H9 (cell line): ENCODE data around the gene PRCD. TPM values are rescaled to one million over a fixed set of nuclear protein-coding genes. Genes with fewer than 3 reads are reported as not detected.

Experiments
- DNase-seq: peaks from one replicate; pipeline ENCODE4 v3.0.0-alpha.2; 2017
- H2AFZ ChIP-seq: one replicate; pipeline ENCODE4 v1.6.1; 2013; ENCODE audit warnings: mild to moderate bottlenecking, low read length, control low read depth, moderate library complexity
- H2AK5ac ChIP-seq: 2 replicates; pipeline ENCODE4 v1.6.1; 2013; ENCODE audit warnings: low read length, control low read depth, mixed read lengths; ENCODE audit not compliant: insufficient read length
- H2BK120ac ChIP-seq: one replicate; pipeline ENCODE4 v1.6.1; 2013; ENCODE audit warnings: low read depth, mild to moderate bottlenecking, low read length, control low read depth, inconsistent platforms; ENCODE audit not compliant: poor library complexity, severe bottlenecking
- H2BK12ac ChIP-seq: 2 replicates; pipeline ENCODE4 v1.6.1; 2013; ENCODE audit warnings: low read length, control low read depth, mixed read lengths, low read depth; ENCODE audit not compliant: insufficient read length
- H2BK15ac ChIP-seq: 2 replicates; pipeline ENCODE4 v1.6.1; 2013; ENCODE audit warnings: low read depth, low read length, control low read depth
- H2BK20ac ChIP-seq: one replicate; pipeline ENCODE4 v1.6.1; 2013; ENCODE audit warnings: low read depth, mild to moderate bottlenecking, low read length, control low read depth, inconsistent platforms; ENCODE audit not compliant: poor library complexity, severe bottlenecking
- H2BK5ac ChIP-seq: 2 replicates; pipeline ENCODE4 v1.6.1; 2013; ENCODE audit warnings: low read length, control low read depth, mixed read lengths; ENCODE audit not compliant: insufficient read length
- H3K14ac ChIP-seq: 2 replicates; pipeline ENCODE4 v1.6.1; 2013; ENCODE audit warnings: low read length, control low read depth; ENCODE audit not compliant: insufficient read depth
- H3K18ac ChIP-seq: 2 replicates; pipeline ENCODE4 v1.6.1; 2013; ENCODE audit warnings: low read depth, mild to moderate bottlenecking, mixed read lengths, low read length, control low read depth; ENCODE audit not compliant: insufficient read length
- H3K23ac ChIP-seq: 2 replicates; pipeline ENCODE4 v1.6.1; 2013; ENCODE audit warnings: low read length, control low read depth, mixed read lengths, low read depth; ENCODE audit not compliant: insufficient read length
- H3K23me2 ChIP-seq: 2 replicates; pipeline ENCODE4 v1.6.1; 2013; ENCODE audit warnings: low read depth, mild to moderate bottlenecking, mixed read lengths, low read length, control low read depth; ENCODE audit not compliant: insufficient read length, poor library complexity, severe bottlenecking
- H3K27ac ChIP-seq: 2 replicates; pipeline ENCODE4 v1.5.1; 2013; ENCODE audit warnings: low read length, control low read depth, mixed read lengths, low read depth; ENCODE audit not compliant: insufficient read length
- H3K27me3 ChIP-seq: 2 replicates; pipeline ENCODE4 v1.6.1; 2013; ENCODE audit warnings: low read length, control low read depth, inconsistent platforms; ENCODE audit not compliant: insufficient read depth
- H3K4ac ChIP-seq: 2 replicates; pipeline ENCODE4 v1.6.1; 2013; ENCODE audit warnings: low read depth, mild to moderate bottlenecking, control low read depth, inconsistent platforms, low read length, moderate library complexity
- H3K4me1 ChIP-seq: 2 replicates; pipeline ENCODE4 v1.6.1; 2013; ENCODE audit warnings: low read length, control low read depth, inconsistent platforms; ENCODE audit not compliant: insufficient read depth
- H3K4me2 ChIP-seq: 2 replicates; pipeline ENCODE4 v1.6.1; 2013; ENCODE audit warnings: low read length, control low read depth, mixed read lengths; ENCODE audit not compliant: insufficient read length, insufficient read depth
- H3K56ac ChIP-seq: 2 replicates; pipeline ENCODE4 v1.6.1; 2013; ENCODE audit warnings: low read depth, mild to moderate bottlenecking, mixed read lengths, low read length, control low read depth; ENCODE audit not compliant: insufficient read length
- H3K79me1 ChIP-seq: 2 replicates; pipeline ENCODE4 v1.6.1; 2013; ENCODE audit warnings: low read depth, mild to moderate bottlenecking, moderate library complexity, low read length, control low read depth, inconsistent platforms; ENCODE audit not compliant: insufficient read depth, poor library complexity, severe bottlenecking
- H3K79me2 ChIP-seq: 2 replicates; pipeline ENCODE4 v1.6.1; 2013; ENCODE audit warnings: low read length, control low read depth, inconsistent platforms; ENCODE audit not compliant: insufficient read depth
- H3K9ac ChIP-seq: 2 replicates; pipeline ENCODE4 v1.6.1; 2013; ENCODE audit warnings: low read length, control low read depth, mixed read lengths; ENCODE audit not compliant: insufficient read length; ENCODE audit errors: extremely low read depth
- H3K9me3 ChIP-seq: one replicate; pipeline ENCODE4 v1.6.1; 2013; ENCODE audit warnings: low read depth, low read length, inconsistent platforms; ENCODE audit not compliant: control insufficient read depth
- H3T11ph ChIP-seq: one replicate; pipeline ENCODE4 v1.6.1; 2013; ENCODE audit warnings: mild to moderate bottlenecking, low read length, control low read depth, inconsistent platforms
- H4K20me1 ChIP-seq: one replicate; pipeline ENCODE4 v1.6.1; 2013; ENCODE audit not compliant: control insufficient read depth, insufficient read length, insufficient read depth
- H4K5ac ChIP-seq: 2 replicates; pipeline ENCODE4 v1.6.1; 2013; ENCODE audit warnings: low read depth, mild to moderate bottlenecking, mixed read lengths, low read length, control low read depth; ENCODE audit not compliant: insufficient read length
- H4K8ac ChIP-seq: replicated peaks from 2 replicates; pipeline ENCODE4 v1.6.1; 2013; ENCODE audit warnings: low read length, control low read depth, mixed read lengths, low read depth; ENCODE audit not compliant: insufficient read length
- H4K91ac ChIP-seq: 2 replicates; pipeline ENCODE4 v1.6.1; 2013; ENCODE audit warnings: low read depth, mild to moderate bottlenecking, moderate library complexity, mixed read lengths, low read length, control low read depth; ENCODE audit not compliant: insufficient read length
- H3K27ac Mint-ChIP-seq, 3 experiments: 2 replicates in 2 of 3; 3 replicates in 1 of 3; pipeline ENCODE4 v1.8.0; 2020 to 2021; ENCODE audit warnings: mixed read lengths in 3 of 3, mild to moderate bottlenecking in 1 of 3, moderate library complexity in 1 of 3
- H3K27me3 Mint-ChIP-seq: 2 replicates; pipeline ENCODE4 v1.8.0; 2021; ENCODE audit warnings: low read depth, mild to moderate bottlenecking, moderate library complexity, mixed read lengths
- H3K36me3 Mint-ChIP-seq, 3 experiments: 2 replicates in 2 of 3; 3 replicates in 1 of 3; pipeline ENCODE4 v1.8.0; 2020 to 2021; ENCODE audit warnings: low read depth in 3 of 3, mixed read lengths in 3 of 3; ENCODE audit not compliant: insufficient read depth in 1 of 3
- H3K4me1 Mint-ChIP-seq, 2 experiments: 2 replicates each; pipeline ENCODE4 v1.8.0; 2020; ENCODE audit warnings: mixed read lengths in 2 of 2
- H3K4me3 Mint-ChIP-seq, 2 experiments: 2 replicates in 1 of 2; 3 replicates in 1 of 2; pipeline ENCODE4 v1.8.0; 2020 to 2021; ENCODE audit warnings: mild to moderate bottlenecking in 2 of 2, mixed read lengths in 2 of 2, moderate library complexity in 1 of 2
- H3K9me3 Mint-ChIP-seq, 2 experiments: 2 replicates in 1 of 2; 3 replicates in 1 of 2; pipeline ENCODE4 v1.8.0; 2020; ENCODE audit warnings: mild to moderate bottlenecking in 2 of 2, mixed read lengths in 2 of 2, moderate library complexity in 1 of 2
- CTCF ChIP-seq: fragments of 200-600 bp; sonication (generic); conservative IDR thresholded peaks from 3 replicates; pipeline ENCODE4 v1.8.0; 2021; ENCODE audit warnings: antibody characterized with exemption, mild to moderate bottlenecking
- WGBS: extraction: QIAGEN DNeasy Blood & Tissue Kit; methylation state at CpG from one replicate; pipeline ENCODE4 v1.1.7; 2013; ENCODE audit warnings: missing lambda C conversion rate, low lambda C conversion rate, mixed read lengths; ENCODE audit not compliant: insufficient read length; ENCODE audit errors: extremely low coverage; 5-methylcytosine and 5-hydroxymethylcytosine counted together
- total RNA-seq: library from RNA; stranded (reverse); gene quantifications from 2 replicates; pipeline ENCODE4 v1.2.1, GENCODE V29; 2021

Gene PRCD
- total RNA-seq, 1 experiment from 2014 or later = 0.46 TPM

- no peaks in the 10 kb centered on the region for H3K79me1 ChIP-seq
- H3K27me3 Mint-ChIP-seq = peaks cover 67% of the 10 kb centered on the region
- H3K4me3 Mint-ChIP-seq = peak overlapping the region; percentile 67 to 73
- H3K4ac ChIP-seq = no peak overlapping the region
- no CpG with 5 or more reads among the region's 25 CpGs for WGBS
- no peak overlapping the region for H2AK5ac ChIP-seq
- peaks cover 11% of the 10 kb centered on the region for H3K23me2 ChIP-seq
- no peaks in the 10 kb centered on the region for H3K9me3 ChIP-seq
- no peak overlapping the region for H3K27ac ChIP-seq
- H3T11ph ChIP-seq = no peak overlapping the region
- no peak overlapping the region for H2BK120ac ChIP-seq
- H3K14ac ChIP-seq = peak overlapping the region; percentile 53; the same call in 1 of the 2 replicates
- H3K27ac Mint-ChIP-seq = peak overlapping the region in 1 of 3 experiments; percentile 74; a peak in 1 of 7 replicates
- no peak overlapping the region for H2BK5ac ChIP-seq
- no peak overlapping the region for H2BK15ac ChIP-seq
- H3K18ac ChIP-seq = no peak overlapping the region
- H3K79me2 ChIP-seq = no peaks in the 10 kb centered on the region
- peaks cover 20% of the 10 kb centered on the region; the same call in 1 of the 2 replicates for H3K27me3 ChIP-seq
- no peak overlapping the region for H3K9ac ChIP-seq
- DNase-seq = no peak
- peaks cover 21 to 36% of the 10 kb centered on the region in 2 experiments for H3K4me1 Mint-ChIP-seq
- no peak overlapping the region for H2AFZ ChIP-seq
- H3K23ac ChIP-seq = no peak overlapping the region
- H3K36me3 Mint-ChIP-seq = no peaks in the 10 kb centered on the region
- H2BK20ac ChIP-seq = no peak overlapping the region
- no peak overlapping the region for H4K91ac ChIP-seq
- H2BK12ac ChIP-seq = no peak overlapping the region
- H4K5ac ChIP-seq = no peak overlapping the region
- no peak overlapping the region for H3K56ac ChIP-seq
- peak overlapping the region; percentile 70 for H3K4me2 ChIP-seq
- TF ChIP-seq CTCF = no peak
- no peak overlapping the region for H4K8ac ChIP-seq
- H3K4me1 ChIP-seq = peaks cover 2% of the 10 kb centered on the region; the same call in 1 of the 2 replicates
- H4K20me1 ChIP-seq = peaks cover 4% of the 10 kb centered on the region
- no peaks in the 10 kb centered on the region for H3K9me3 Mint-ChIP-seq
Measured at GRCh38 chr17:76536511-76537287, 3.1 kb upstream of the PRCD start.
